Measurements from ENCODE around the gene IGF2BP2.
A peak's percentile ranks its signal among the peaks of the same experiment; 100 is the strongest.
"Not testable (repeated sequence)": the region's sequence is repeated elsewhere in the genome, so short reads cannot be mapped to it uniquely, and the experiment has no call there.

IGF2BP2 gene

DNA sequence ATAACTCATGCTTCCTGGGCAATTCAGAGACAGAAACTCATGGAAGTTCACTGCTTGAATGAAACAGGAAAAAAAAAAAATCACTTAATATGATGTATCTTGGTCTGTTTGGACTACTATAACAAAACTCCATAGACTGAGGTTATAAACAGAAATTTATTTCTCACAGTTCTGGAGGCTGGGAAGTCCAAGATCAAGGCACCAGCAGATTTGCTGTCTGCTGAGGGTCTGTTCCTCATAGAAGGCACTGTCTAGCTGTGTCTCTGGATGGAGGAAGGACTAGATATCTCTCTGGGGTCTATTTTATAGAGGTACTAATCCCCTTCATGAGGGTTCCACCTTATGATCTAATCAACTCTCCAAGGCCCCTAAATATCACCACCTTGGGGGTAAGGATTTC lies 119.3 kb downstream of the IGF2BP2 start:
- DNase-seq = no peak

DNA sequence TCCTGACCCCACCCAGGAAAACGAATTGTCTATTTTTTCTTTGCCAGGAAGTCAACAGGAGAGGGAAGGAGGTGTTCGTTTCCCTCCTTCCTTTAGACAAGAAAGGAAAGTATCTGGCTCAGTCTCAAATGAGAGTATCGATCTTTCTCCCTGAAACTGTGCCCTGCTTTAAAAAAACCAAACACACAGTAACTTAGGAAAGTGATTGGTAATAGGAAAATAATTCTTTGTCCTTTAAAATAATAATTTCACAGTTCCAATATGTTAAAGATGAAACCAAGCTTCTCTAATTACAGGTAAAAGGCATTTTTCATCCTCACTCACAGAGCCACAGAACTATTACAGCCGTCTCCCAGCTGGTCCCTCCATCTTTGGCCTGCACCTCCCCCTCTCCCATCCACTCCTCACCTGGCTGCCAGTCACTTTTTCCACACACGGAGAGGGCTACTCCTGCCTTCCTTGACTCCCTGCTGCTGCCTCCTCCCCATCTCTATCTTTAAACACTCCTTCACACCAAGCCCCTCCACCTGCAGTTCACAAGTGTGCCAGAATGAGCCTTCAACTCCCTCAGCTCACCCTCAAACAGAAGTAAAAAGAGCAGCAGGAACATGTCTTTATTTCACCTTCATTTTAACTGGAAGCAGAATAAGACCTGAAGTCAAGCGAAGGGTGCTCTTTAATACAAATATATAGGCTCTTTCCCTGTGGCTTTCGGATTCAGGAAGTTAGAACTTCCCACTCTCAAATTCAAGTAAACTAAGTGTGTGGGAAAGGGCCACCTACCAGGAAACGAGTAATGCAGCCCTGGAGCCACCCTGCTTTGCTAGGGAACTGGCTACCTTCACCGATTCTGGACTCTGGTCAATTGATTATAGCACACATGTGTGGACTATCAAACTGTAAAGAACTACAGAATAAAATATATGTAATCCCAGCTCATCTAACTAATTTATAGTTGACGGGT lies 122.3 kb downstream of the IGF2BP2 start:
- DNase-seq = no peak

DNA sequence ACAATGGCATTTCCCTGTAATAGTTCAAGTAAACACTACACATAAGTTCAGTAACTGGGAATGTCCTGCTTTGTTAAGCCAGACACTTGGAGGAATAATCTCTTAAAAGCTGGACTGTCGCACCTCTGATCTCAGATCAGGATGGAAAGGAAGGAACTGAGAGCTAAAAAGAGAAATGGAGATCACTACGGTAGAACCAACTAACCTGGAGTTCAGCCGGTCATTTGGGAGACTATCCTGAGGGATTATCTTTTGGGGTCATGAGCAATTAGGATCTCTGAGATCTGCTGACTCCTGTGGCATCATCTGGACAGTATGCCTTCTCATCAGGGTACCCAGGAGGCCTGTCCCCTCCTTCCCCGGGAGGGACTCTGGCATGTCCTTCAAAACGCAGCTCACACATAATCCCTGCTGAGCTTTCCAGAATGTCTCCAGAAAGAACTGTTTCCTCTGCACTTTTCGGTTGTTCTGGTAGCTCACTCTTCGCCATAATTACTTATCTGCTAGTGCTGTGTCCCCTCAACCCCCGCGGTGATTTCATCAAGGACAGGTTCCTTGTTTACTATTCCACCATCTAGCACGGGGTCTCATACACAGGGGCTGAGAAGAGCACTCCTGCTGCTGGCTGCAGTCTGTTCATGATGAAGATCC lies 123.1 kb downstream of the IGF2BP2 start:
- DNase-seq = no peak

DNA sequence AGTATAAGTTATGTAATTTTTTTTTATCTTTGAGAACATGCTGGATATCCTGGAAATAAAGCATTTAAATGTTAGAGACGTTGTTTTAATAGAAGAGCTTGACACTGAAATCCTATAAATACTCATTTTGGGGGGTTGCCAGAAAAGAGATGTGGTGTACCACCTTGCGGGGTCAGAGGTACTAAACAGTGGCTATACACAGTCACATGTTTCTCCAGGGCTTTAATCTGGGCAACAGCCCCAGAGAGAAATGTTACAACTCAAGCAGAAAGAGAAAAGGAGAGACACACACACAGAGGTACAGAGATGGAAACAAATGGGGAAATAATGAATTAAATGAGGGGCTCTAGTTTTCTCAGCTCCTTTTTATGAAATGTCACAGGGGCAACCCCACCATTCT lies 124.9 kb downstream of the IGF2BP2 start:
- DNase-seq = no peak

DNA sequence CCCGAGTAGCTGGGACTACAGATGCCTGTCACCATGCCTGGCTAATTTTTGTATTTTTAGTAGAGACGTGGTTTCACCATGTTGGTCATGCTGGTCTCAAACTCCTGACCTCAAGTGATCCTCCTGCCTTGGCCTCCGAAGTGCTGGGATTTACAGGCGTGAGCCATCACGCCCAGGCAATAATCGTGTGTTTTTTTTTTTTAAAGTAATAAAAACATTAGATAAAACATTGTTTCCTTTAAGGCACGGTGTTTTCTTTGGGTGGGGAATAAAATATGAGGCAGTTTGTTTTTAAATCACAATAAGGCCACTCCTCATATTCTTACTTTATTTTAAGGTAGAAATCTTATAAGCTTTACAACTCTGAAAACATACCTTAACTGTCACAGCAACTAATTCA lies 127.6 kb downstream of the IGF2BP2 start:
- not testable (repeated sequence) for DNase-seq

DNA sequence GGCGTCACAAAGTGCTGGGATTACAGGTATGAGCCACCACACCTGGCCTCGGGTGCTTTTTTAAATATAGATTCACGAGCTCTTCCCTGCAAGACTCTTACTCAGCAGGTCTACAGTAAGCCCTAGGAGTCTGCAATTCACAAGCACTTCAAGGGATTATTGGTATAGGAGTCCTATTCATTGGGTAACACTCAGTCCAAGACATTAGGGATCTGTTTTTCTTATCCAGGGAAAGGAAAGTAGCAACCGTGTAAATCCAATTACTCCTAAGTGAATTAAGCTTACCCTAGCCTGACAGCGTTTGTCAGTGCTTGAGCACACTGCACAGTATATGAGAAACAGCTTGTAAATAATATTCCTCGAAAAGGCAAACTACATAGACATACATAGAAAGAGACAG lies 128.8 kb downstream of the IGF2BP2 start:
- no peak for DNase-seq

DNA sequence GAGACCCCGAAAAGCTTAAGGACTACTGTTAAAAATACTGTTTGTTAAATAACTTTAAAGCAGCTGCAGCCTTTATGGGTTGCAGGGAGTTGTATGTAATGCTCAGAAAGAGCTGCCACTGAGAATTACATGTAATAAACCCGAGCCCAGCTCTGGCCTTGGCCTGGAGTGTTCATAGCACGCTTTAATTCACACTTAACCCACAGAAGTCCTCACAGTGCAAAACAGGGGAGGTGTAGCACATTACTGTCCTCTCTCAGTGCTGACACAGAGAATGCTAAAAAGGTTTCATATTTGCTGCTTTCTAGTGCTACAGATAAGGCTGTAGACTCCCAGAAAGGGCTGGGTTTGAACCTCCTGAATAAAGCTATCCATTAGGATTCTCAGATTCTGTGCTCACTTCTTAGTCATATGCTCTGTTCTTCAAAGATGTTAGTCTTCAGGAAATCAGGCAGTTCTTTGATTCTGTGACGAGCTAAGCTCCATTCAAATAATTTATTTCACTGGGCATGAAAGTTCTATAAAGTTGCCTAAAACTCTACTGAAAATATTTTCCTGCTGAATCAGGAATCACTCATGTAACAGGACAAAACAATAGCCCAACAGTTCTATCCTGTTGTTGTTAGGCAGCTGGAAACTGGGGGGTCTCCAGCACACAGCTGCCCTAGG lies 130.7 kb downstream of the IGF2BP2 start:
- DNase-seq = no peak

DNA sequence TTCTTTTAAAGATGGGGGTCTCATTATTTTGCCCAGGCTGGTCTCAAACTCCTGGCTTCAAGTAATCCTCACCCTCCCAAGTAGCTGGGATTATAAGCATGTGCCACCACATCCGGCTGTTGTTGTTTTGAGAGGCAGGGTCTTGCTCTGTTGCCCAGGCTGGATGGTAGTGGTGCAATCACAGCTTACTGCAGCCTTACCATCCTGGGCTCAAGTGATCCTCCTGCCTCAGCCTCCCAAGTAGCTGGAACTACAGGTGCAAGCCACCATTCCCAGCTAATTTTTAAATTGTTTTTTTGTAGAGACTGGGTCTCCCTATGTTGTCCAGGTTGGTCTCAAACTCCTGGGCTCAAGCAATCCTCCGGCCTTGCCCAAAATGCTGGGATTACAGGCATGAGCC lies 133.2 kb downstream of the IGF2BP2 start:
- DNase-seq = no peak

DNA sequence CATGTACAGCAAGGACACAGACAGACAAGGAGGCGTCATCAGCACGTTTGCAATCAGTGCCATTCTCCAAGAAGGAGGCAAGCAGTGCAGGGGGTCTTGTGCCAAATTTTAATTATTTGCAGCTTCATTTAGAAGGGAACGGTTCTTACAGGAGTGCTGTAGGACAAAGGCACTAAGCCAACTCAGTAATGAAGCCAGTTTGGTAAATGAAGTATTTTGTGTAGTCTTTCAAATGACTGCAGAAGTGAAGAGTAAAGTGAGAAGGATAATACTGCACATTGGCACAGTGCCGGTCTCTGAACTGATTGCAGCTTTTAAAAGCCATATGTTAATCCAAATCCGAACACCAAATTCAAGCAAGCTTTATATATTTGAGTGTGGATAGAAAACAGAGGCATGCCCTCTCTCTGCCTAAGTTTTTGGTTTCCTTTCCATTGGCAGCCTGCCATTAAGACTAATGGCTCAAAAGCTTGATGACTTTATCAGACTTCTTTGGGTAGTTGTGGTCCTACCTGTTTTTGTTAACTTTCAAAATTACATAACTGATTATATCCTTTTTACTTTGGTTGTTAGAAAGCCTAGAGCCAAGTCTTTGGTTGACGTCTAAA lies 137.5 kb downstream of the IGF2BP2 start:
- DNase-seq = no peak

DNA sequence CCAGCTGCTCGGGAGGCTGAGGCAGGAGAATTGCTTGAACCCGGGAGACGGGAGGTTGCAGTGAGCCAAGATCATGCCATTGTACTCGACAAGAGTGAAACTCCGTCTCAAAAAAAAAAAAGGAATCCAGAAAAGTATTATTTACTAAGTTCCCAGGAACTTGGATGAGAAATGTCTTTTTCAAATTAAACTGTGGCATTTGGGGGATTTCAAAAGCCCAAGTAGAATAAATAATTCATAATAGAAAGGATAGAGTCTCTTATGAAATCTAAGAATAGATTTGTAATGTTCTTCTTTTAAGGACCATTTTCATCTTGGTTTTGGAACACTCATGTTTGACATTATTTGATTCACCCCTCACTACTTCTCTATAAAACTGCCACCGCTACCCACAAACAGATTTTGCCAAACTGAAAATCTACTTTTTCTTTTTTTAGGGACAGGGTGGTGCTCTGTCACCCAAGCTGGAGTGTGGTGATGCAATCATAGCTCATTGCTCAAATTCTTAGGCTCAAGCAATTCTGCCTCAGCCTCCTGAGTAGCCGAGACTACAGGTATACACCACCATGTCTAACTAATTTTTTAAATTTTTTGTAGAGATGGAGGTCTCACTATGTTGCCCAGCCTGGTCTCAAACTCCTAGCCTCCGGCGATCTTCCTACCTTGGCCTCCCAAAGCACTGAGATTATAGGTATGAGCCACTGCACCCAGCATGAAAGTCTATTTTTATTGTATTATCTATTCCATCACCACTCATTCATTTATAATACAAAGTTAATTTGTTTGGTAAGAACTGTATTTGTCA lies 139.4 kb downstream of the IGF2BP2 start:
- no peak for DNase-seq

DNA sequence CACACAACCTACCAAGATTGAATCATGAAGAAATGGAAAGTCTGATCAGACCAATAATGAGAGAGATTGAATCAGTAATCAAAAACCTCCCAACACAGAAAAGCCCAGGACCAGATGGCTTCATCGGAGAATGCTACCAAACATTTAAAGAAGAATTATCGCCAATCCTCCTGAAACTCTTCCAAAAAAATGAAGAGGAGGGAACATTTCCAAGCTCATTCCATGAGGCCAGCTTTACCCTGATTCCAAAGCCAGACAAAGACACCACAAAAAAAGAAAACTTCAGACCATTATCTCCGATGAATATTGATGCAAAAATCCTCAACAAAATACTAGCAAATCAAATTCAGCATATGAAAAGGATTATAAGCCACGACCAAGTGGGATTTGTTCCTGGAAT lies 144.6 kb downstream of the IGF2BP2 start:
- DNase-seq = no peak

DNA sequence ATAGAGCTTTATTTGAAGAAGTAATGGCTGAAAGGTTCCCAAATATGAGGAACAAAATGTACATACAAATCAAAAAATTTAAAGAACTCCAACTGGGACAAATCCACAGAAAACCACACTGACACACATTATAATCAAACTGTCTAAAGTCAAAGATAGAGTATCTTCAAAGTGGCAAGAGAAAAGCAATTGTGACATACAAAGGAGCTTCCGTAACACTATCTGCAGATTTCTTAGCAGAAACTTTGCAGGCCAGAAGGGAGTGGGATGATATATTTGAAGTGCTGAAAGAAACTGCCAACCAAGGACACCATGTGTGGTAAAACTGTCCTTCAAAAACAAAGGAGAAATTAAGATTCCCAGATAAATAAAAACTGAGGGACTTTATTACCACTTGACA lies 146.8 kb downstream of the IGF2BP2 start:
- DNase-seq = no peak

DNA sequence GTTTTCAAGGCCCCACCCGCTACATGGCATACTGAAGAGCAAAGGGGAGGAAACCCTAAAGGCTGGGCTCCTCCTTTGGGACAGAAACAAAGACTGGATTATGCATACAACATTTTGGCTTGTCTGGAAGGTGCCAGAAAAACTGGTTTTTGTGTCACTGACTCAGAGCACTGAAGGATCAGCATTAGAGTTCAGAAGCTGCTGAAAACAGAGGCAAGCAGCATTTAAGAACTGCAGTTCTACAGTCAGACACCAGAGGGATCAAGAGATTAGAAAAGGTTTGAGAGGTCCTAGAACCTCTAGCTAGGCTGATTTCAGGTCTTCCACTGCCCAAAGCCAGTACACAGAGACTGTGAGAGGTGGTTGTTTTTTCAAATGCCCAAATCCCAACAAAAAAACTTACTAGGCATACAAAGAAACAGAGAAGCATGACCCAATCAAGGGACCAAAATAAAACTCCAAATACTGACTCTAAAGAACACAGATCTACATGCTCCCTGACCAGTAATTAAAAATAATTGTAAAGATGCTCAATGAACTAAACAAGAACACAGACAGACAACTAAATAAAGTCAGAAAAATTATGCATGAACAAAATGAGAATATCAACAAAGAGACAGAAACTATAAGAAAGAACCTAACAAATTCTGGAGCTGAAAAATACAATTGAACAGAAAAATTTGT lies 147.6 kb downstream of the IGF2BP2 start:
- peak; percentile 7 for DNase-seq

DNA sequence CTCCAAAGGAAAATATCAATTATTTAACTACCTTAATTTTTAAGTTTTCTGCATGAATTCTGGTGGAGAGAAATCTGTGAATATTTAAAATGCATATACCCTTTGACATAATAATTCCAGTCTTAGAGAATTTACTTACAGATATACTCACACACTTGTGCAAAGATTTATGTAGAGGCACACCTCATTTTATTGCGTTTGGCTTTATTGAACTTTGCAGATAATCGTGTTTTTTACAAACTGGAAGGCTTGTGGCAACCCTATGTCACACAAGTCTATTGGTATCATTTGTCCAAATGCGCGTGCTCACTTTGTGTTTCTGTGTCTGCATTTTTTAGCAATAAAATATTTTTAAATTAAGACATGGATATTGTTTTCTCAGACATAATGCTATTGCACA lies 157.3 kb downstream of the IGF2BP2 start:
- no peak for DNase-seq

DNA sequence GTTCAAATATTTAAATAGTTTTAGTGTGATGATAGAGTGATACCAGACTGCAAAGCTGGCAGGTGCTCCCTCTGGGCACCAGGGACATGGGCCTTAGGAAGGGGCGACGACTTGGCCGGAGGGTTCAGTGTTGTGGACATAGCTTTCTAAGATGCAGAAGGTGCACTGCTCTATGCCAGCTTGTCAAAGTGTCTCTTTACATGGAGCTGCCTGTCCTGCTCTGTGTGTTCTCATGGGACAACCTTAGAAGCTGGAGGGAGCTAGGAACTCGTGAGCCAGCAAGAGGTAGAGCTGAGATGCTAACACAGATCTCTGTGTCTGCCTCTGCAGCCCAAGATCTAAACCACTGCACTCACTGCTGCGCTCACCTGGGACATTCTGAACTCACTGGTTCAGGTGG lies 160.9 kb downstream of the IGF2BP2 start:
- no peak for DNase-seq

DNA sequence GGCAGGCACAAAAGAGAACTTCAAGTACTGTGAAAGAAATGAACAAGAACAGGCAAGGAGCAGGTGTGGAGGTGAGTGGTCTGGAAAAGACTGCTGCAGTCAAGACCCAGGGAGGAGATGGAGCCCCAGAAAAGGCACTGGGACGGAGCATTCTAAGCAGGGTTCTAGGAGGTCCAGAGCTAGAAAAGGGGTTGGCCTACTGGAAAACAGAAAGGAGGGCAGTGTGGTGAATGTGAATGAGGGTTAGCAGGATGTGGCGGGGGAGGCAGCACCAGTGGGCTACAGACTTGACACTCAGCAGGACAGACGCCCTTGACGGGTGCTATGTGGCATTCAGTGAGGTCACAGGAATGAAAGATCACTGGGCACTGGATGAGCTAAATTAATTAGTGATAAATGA lies 163.1 kb downstream of the IGF2BP2 start:
- no peak for DNase-seq

DNA sequence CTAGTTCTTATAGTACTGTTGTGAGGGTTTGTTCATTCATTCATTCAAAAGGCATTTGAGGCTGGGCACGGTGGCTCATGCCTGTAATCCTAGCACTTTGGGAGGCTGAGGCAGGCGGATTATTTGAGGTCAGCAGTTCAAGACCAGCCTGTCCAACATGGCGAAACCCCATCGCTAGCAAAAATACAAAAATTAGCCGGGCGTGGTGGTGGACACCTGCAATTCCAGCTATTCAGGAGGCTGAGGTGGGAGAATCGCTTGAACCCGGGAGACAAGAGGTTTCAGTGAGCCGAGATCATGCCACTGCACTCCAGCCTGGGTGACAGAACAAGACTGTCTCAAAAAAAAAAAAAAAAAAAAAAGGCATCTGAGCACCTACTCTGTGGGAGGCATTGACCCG lies 163.5 kb downstream of the IGF2BP2 start:
- not testable (repeated sequence) for DNase-seq

DNA sequence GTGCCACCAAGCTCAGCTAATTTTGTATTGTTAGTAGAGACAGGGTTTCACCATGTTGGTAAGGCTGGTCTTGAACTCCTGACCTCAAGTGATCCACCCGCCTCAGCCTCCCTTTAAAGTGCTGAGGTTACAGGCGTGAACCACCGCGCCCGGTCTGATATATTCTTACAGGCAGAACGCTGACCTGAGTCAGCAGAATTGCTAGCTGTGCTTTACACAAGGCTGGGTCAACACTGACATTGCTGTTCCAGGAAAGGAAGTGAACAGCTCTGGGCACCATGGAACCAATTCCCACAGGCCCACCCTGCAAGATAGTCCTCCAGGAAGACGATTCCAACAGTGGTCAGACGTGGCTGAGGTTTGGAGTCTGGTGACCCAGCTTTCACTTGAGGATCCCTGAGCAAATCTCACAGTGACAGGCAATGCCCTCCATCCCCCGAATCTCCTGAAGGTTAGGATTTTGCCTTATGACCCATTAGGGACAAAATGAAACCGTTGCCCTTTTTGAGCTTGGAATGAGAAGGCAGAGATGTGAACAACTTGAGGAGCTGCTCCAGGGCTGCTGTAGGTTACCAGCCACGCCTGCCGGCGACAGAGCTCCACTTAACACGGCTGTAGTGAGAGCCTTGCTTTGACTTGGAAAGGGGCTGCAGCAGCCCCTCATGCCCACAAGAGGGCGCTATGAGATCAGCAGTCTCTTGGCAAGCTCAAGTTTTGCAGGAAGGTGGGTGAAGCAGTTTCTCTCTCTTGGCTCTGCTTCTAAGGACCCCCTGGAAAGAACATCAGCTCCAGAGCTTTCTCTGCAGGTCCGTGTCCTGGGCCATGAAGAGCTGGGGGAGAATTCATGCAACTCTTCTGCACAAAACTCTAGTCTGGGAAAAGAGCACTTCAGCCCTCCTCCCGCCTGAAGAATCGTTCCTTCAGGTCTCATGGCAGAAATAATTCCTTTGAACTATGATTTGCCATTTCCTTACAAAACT lies 164.6 kb downstream of the IGF2BP2 start:
- DNase-seq = peak; percentile 28

DNA sequence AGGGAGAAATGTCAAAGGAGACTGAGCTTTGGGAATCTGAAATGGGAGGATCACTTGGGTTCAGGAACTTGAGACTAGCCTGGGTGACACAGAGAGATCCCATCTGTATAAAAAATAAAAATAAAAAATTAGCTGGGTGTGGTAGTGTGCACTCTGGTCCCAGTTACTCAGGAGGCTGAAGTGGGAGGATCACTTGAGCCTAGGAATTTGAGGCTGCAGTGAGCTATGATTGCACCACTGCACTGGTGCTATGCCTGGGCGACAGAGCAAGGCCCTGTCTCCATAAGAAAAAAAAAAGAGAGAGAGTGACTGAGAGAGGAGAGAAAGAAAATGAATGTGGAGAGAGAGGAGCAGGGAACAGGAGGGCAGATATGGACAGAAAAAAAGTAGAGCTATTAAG lies 165.9 kb downstream of the IGF2BP2 start:
- no peak for DNase-seq

DNA sequence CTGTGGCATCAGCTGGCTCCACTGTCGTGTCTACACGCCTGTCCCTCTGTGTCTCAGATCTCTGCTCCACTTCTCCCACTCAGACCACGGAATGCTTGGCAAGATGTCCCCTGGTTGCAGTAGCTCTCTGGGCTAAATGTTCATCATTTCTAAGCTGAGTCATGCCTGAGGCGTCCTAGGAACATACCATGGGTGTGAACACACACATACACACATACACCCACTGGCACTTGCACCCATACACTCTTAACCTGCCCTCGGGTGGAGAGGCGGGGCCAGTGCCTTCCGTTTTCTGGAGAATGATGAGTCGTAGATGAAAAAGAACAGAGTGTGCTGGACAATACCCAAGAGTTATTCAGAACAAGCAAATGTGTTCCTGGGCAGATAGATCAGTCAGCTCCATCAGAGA lies 166.3 kb downstream of the IGF2BP2 start:
- DNase-seq = no peak

All from NCI-H2081 treated with DMSO at 0.1 percent for 48 hours (cell line).